Measurements from ENCODE around the gene NELFCD. TPM values are rescaled to one million over a fixed set of nuclear protein-coding genes. Genes with fewer than 3 reads are reported as not detected.
A peak's percentile ranks its signal among the peaks of the same experiment; 100 is the strongest.

The NELFCD gene
- total and polyA plus RNA-seq, 9 of the 15 experiments (the other 6 are each of a cell fraction or from before 2014, with no cell fraction given), result 11.7 to 163 (median 96.5) TPM

- TF ChIP-seq USF2 (CRISPR knock-in tag; IDR thresholded peaks at IDR 0.05), result peak; percentile 23; the same call in 1 of the 2 replicates
- peak; percentile 76; the same call in 1 of the 2 replicates for TF ChIP-seq ZNF766 (CRISPR knock-in tag; conservative IDR thresholded peaks at IDR 0.05)
- no peak for TF ChIP-seq SREBF2 (CRISPR knock-in tag; IDR thresholded peaks at IDR 0.05)
- no peak for TF ChIP-seq PURB (CRISPR knock-in tag; IDR thresholded peaks at IDR 0.05; ENCODE audit: low read depth)
- 0 out of 2 replicates have a peak, but pooled peaks have one; percentile 13 for TF ChIP-seq ZNF740 (CRISPR knock-in tag; IDR thresholded peaks at IDR 0.05)
- TF ChIP-seq ZNF740 (tag; IDR thresholded peaks at IDR 0.05), result no peak
- no peak for TF ChIP-seq ZNF695 (CRISPR knock-in tag; IDR thresholded peaks at IDR 0.05)
- no peak for TF ChIP-seq DPF2 (IDR thresholded peaks at IDR 0.05)
- TF ChIP-seq KDM4B (IDR thresholded peaks at IDR 0.05; ENCODE audit: borderline replicate concordance in 2 of 2, low read depth in 1 of 2), result no peak
- TF ChIP-seq E2F8 (IDR thresholded peaks at IDR 0.05; ENCODE audit: low read depth, partially characterized antibody), result no peak
- TF ChIP-seq ZNF217 (CRISPR knock-in tag; IDR thresholded peaks at IDR 0.05), result peak; percentile 83; the same call in 1 of the 2 replicates
- peak in 1 of 2 experiments; percentile 22; a peak in 1 of 4 replicates for TF ChIP-seq RAD21 (CRISPR knock-in tag; conservative IDR thresholded peaks at IDR 0.05 in 1 of 2, IDR thresholded peaks at IDR 0.05 in 1 of 2)
- no peak for TF ChIP-seq SRSF3 (IDR thresholded peaks at IDR 0.05; ENCODE audit: insufficient read depth, low read length)
- TF ChIP-seq ZNF764 (CRISPR knock-in tag; IDR thresholded peaks at IDR 0.05; ENCODE audit: low read depth), result no peak
- TF ChIP-seq BMI1 (IDR thresholded peaks at IDR 0.05; ENCODE audit: low read length), result no peak
- no peak for TF ChIP-seq ZNF140 (CRISPR knock-in tag; IDR thresholded peaks at IDR 0.05)
- no peak for TF ChIP-seq RCOR1 (IDR thresholded peaks at IDR 0.05; ENCODE audit: borderline replicate concordance in 1 of 2, low read depth in 2 of 2, low read length in 2 of 2)
- TF ChIP-seq SIN3B (IDR thresholded peaks at IDR 0.05; ENCODE audit: low read depth), result peak; percentile 49; the same call in 1 of the 2 replicates
- TF ChIP-seq ZSCAN29 (IDR thresholded peaks at IDR 0.05), result no peak
- TF ChIP-seq ZNF431 (CRISPR knock-in tag; IDR thresholded peaks at IDR 0.05), result 0 out of 2 replicates have a peak, but pooled peaks have one; percentile 47
- no peak for TF ChIP-seq NFIC (IDR thresholded peaks at IDR 0.05)
- TF ChIP-seq SMAD2 (IDR thresholded peaks at IDR 0.05; ENCODE audit: low read depth, low read length), result no peak
- no peak for TF ChIP-seq HOXB6 (CRISPR knock-in tag; IDR thresholded peaks at IDR 0.05; ENCODE audit: borderline replicate concordance)
- no peak for TF ChIP-seq CREM (IDR thresholded peaks at IDR 0.05; ENCODE audit: low read depth)
- no peak for TF ChIP-seq MYBL2 (IDR thresholded peaks at IDR 0.05; ENCODE audit: low read depth)
- TF ChIP-seq MYBL2 (CRISPR knock-in tag; IDR thresholded peaks at IDR 0.05; ENCODE audit: borderline replicate concordance), result no peak
Measured at GRCh38 chr20:59042151-59042795, 61.2 kb downstream of the NELFCD start, which contains the start of gene PRELID3B (continued).
